KMS-11 (cell line): ENCODE measurements around the gene CLDN4.

Source experiments
- H2AFZ ChIP-seq: fragments of 200-600 bp; sonication (generic); 2 replicates; pipeline ENCODE4 v1.6.1; 2016; ENCODE audit warnings: antibody characterized with exemption, mixed run types, low read depth
- H3K27ac ChIP-seq: fragments of 200-600 bp; sonication (generic); 2 replicates; pipeline ENCODE4 v1.6.1; 2016; ENCODE audit warnings: mild to moderate bottlenecking, mixed run types
- H3K27me3 ChIP-seq: fragments of 200-600 bp; sonication (generic); 2 replicates; pipeline ENCODE4 v1.6.1; 2017; ENCODE audit warnings: mild to moderate bottlenecking, low read depth, mixed run types, moderate library complexity; ENCODE audit not compliant: insufficient read depth
- H3K36me3 ChIP-seq: fragments of 200-600 bp; sonication (generic); 2 replicates; pipeline ENCODE4 v1.6.1; 2017; ENCODE audit warnings: mild to moderate bottlenecking, mixed run types; ENCODE audit not compliant: insufficient read depth
- H3K4me1 ChIP-seq: fragments of 200-600 bp; sonication (generic); 2 replicates; pipeline ENCODE4 v1.6.1; 2016; ENCODE audit warnings: mild to moderate bottlenecking, low read depth, mixed run types; ENCODE audit not compliant: poor library complexity, severe bottlenecking
- H3K4me2 ChIP-seq: fragments of 200-600 bp; sonication (generic); 2 replicates; pipeline ENCODE4 v1.7.0; 2016; ENCODE audit warnings: mild to moderate bottlenecking, mixed run types
- H3K4me3 ChIP-seq: fragments of 200-600 bp; sonication (generic); IDR thresholded peaks from 2 replicates; pipeline ENCODE4 v1.6.1; 2017; ENCODE audit warnings: low read depth, low read length, mixed read lengths; ENCODE audit not compliant: insufficient read depth
- H3K79me2 ChIP-seq: fragments of 200-600 bp; sonication (generic); 2 replicates; pipeline ENCODE4 v1.6.1; 2016; ENCODE audit warnings: low read depth, mixed run types; ENCODE audit not compliant: insufficient read depth
- H3K9ac ChIP-seq: fragments of 200-600 bp; sonication (generic); 2 replicates; pipeline ENCODE4 v1.6.1; 2016; ENCODE audit warnings: mild to moderate bottlenecking, mixed run types
- H4K20me1 ChIP-seq: fragments of 200-600 bp; sonication (generic); 2 replicates; pipeline ENCODE4 v1.6.1; 2016; ENCODE audit warnings: mild to moderate bottlenecking, mixed run types; ENCODE audit not compliant: insufficient read depth
- CTCF ChIP-seq: fragments of 200-600 bp; sonication (generic); conservative IDR thresholded peaks from 2 replicates; pipeline ENCODE4 v1.6.1; 2017; ENCODE audit warnings: low read depth, mild to moderate bottlenecking, antibody characterized with exemption, low read length, moderate library complexity, mixed read lengths

Gene CLDN4

DNA sequence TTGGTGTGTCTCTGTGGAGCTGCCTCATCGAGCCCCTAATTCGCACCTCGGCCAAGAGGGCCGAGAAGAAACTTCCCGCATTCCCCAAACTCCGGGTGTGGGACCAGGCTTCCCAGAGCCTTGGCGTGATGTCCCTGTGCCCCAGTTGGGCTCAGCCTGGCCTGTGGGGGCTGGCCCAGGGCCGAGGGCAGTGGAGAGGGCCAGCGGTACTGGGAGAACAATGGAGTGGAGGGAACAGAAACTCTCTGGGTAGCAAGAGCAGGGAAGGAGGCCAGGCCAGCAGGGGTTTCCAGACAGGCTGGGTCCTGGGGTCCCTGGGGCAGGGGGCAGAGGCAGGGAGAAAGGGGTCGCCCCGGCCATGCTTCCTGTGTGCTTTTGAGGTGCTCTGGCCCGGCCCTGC lies 46.2 kb downstream of the CLDN4 start:
- Histone ChIP-seq H3K27me3 (peaks cover 76% of the 10 kb centered on the region), H3K27ac (no peak overlapping the region), H3K9ac (no peak overlapping the region), H3K36me3 (no peaks in the 10 kb centered on the region), H3K4me2 (no peak overlapping the region), H4K20me1 (no peaks in the 10 kb centered on the region), H2AFZ (no peak overlapping the region), H3K79me2 (no peaks in the 10 kb centered on the region), H3K4me1 (no peaks in the 10 kb centered on the region), H3K4me3 (no peak overlapping the region)
- TF ChIP-seq CTCF = no peak

DNA sequence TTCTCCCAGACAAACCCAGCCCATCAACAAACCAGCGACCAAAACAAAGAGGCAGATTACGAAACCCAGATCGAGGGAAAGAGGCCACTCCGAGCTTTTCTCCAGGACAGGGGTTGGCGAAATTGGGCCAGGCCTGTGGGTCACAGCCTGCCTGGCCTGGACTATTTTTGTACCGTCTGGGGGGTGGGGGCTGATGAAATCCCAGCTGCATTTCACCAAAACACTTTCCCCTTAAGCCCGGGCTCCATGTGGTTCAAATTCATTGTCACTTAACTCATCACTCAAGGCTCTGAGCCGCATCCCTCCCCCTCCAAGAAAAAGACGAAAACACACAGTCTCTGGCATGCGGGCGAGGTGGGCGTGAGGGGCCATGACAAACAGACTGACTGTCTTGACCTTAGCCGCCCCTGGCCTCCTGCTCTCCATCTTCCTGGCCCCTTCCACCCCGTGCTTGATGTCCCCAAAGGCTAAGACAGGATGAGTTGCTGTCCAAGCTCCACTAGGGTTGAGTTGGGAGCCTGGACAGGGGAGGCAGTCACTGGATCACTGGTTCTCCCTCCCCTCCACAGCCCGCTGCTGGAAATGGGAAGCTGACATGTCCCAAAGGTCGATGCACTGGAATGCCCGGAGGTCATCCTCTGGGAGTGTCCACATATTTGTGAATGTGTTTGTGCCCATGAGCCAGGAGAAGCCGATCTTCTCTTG lies 49.3 kb downstream of the CLDN4 start:
- Histone ChIP-seq H2AFZ (no peak overlapping the region), H3K4me1 (no peaks in the 10 kb centered on the region), H3K4me2 (no peak overlapping the region), H3K27ac (no peak overlapping the region), H3K9ac (no peak overlapping the region), H3K27me3 (peaks cover 88% of the 10 kb centered on the region), H3K36me3 (no peaks in the 10 kb centered on the region), H3K4me3 (no peak overlapping the region), H3K79me2 (no peaks in the 10 kb centered on the region), H4K20me1 (no peaks in the 10 kb centered on the region)
- no peak for TF ChIP-seq CTCF

- Histone ChIP-seq H2AFZ (no peak overlapping the region), H3K27me3 (peaks cover 84% of the 10 kb centered on the region), H3K27ac (no peak overlapping the region), H3K4me3 (no peak overlapping the region), H3K4me1 (no peaks in the 10 kb centered on the region), H4K20me1 (no peaks in the 10 kb centered on the region), H3K36me3 (no peaks in the 10 kb centered on the region), H3K79me2 (no peaks in the 10 kb centered on the region), H3K4me2 (no peak overlapping the region), H3K9ac (no peak overlapping the region)
- TF ChIP-seq CTCF = no peak
These were observed 50.0 kb downstream of the CLDN4 start for GRCh38 chr7:73880755-73881328.

GRCh38 chr7:73881352-73882046 lies 50.7 kb downstream of the CLDN4 start:
- H3K4me1 ChIP-seq = no peaks in the 10 kb centered on the region
- no peak overlapping the region for H3K4me2 ChIP-seq
- no peak overlapping the region for H3K4me3 ChIP-seq
- H3K79me2 ChIP-seq = no peaks in the 10 kb centered on the region
- H3K27me3 ChIP-seq = peaks cover 86% of the 10 kb centered on the region
- TF ChIP-seq CTCF = no peak
- no peaks in the 10 kb centered on the region for H4K20me1 ChIP-seq
- H3K27ac ChIP-seq = no peak overlapping the region
- H3K9ac ChIP-seq = no peak overlapping the region
- no peaks in the 10 kb centered on the region for H3K36me3 ChIP-seq
- H2AFZ ChIP-seq = no peak overlapping the region
